ENCODE data around the gene TCEA2. TPM values are rescaled to one million over a fixed set of nuclear protein-coding genes. Genes with fewer than 3 reads are reported as not detected.

Gene TCEA2
- polyA plus RNA-seq, 3 donors: 15.7 to 24.3 (median 16.0) TPM

- no peaks in the 10 kb centered on the region for H3K27me3 ChIP-seq (ENCODE audit: control insufficient read depth in 2 of 2, insufficient read depth in 2 of 2, low read length in 2 of 2)
- peaks cover 32 to 51% of the 10 kb centered on the region in 2 donors for H3K36me3 Mint-ChIP-seq
- H3K27ac ChIP-seq (ENCODE audit: low read depth in 1 of 2, low read length in 2 of 2): no peak overlapping the region
- H3K79me2 ChIP-seq (ENCODE audit: insufficient read depth, low read length): peaks cover 58% of the 10 kb centered on the region
- intact Hi-C loops (cut with micrococcal nuclease): no loop called here
- H3K4me2 ChIP-seq (replicated peaks; ENCODE audit: extremely low read depth, low read length, poor library complexity, severe bottlenecking): no peak overlapping the region
- H3K4me3 Mint-ChIP-seq: no peak overlapping the region
- peaks cover 29% of the 10 kb centered on the region for H3K4me1 Mint-ChIP-seq
- H3K9ac ChIP-seq (ENCODE audit: insufficient read depth, low read length, poor library complexity, severe bottlenecking): no peak overlapping the region
- peaks cover 43 to 46% of the 10 kb centered on the region in 2 donors for H3K36me3 ChIP-seq (replicated peaks in 1 of 2; ENCODE audit: control insufficient read depth in 1 of 2, insufficient read depth in 2 of 2, low read length in 2 of 2)
- H3K9me3 ChIP-seq (replicated peaks in 1 of 2; ENCODE audit: control insufficient read depth in 1 of 2, insufficient read depth in 1 of 2, low read length in 2 of 2): no peaks in the 10 kb centered on the region
- H2AFZ ChIP-seq (ENCODE audit: insufficient read depth, low read depth, low read length, poor library complexity, severe bottlenecking): no peak overlapping the region
- no peak overlapping the region for H3K4me3 ChIP-seq (replicated peaks in 1 of 3; ENCODE audit: low read depth in 2 of 3, low read length in 3 of 3)
- no peak for TF ChIP-seq CTCF (IDR thresholded peaks at IDR 0.05)
- H3K9me3 Mint-ChIP-seq: no peaks in the 10 kb centered on the region
- H3K27me3 Mint-ChIP-seq (ENCODE audit: low read depth in 3 of 3): no peaks in the 10 kb centered on the region
- peaks cover 100% of the 10 kb centered on the region for H4K20me1 ChIP-seq (ENCODE audit: insufficient read depth, low read length)
- no peak overlapping the region for H3K27ac Mint-ChIP-seq
- no peak for DNase-seq
- 88% methylated on average over 28 of the region's 28 CpGs for WGBS (ENCODE audit: insufficient coverage)
- H3K4me1 ChIP-seq (ENCODE audit: control insufficient read depth in 1 of 2, insufficient read depth in 2 of 2, low read length in 2 of 2): peaks cover 21 to 45% of the 10 kb centered on the region in 2 donors
Measured at GRCh38 chr20:64074184-64074789, 11.3 kb downstream of the TCEA2 start.

- TF ChIP-seq CTCF (IDR thresholded peaks at IDR 0.05): no peak
- peaks cover 29% of the 10 kb centered on the region for H3K4me1 Mint-ChIP-seq
- Histone ChIP-seq H3K27ac (ENCODE audit: low read depth in 1 of 2, low read length in 2 of 2) (peak overlapping the region; percentile 2 to 48), H3K9ac (ENCODE audit: insufficient read depth, low read length, poor library complexity, severe bottlenecking) (no peak overlapping the region), H3K4me3 (replicated peaks in 1 of 3; ENCODE audit: low read depth in 2 of 3, low read length in 3 of 3) (no peak overlapping the region), H2AFZ (ENCODE audit: insufficient read depth, low read depth, low read length, poor library complexity, severe bottlenecking) (no peak overlapping the region), H3K79me2 (ENCODE audit: insufficient read depth, low read length) (peaks cover 60% of the 10 kb centered on the region), H3K4me2 (replicated peaks; ENCODE audit: extremely low read depth, low read length, poor library complexity, severe bottlenecking) (peak overlapping the region; percentile 44), H3K36me3 (replicated peaks in 1 of 2; ENCODE audit: control insufficient read depth in 1 of 2, insufficient read depth in 2 of 2, low read length in 2 of 2) (peaks cover 43 to 46% of the 10 kb centered on the region in 2 donors), H3K4me1 (ENCODE audit: control insufficient read depth in 1 of 2, insufficient read depth in 2 of 2, low read length in 2 of 2) (peaks cover 21 to 45% of the 10 kb centered on the region in 2 donors), H4K20me1 (ENCODE audit: insufficient read depth, low read length) (peaks cover 95% of the 10 kb centered on the region), H3K9me3 (replicated peaks in 1 of 2; ENCODE audit: control insufficient read depth in 1 of 2, insufficient read depth in 1 of 2, low read length in 2 of 2) (no peaks in the 10 kb centered on the region), H3K27me3 (ENCODE audit: control insufficient read depth in 2 of 2, insufficient read depth in 2 of 2, low read length in 2 of 2) (no peaks in the 10 kb centered on the region)
- DNase-seq: no peak
- H3K4me3 Mint-ChIP-seq: no peak overlapping the region
- H3K27ac Mint-ChIP-seq: peak overlapping the region in 1 of 7 donors; percentile 36
- H3K27me3 Mint-ChIP-seq (ENCODE audit: low read depth in 3 of 3): no peaks in the 10 kb centered on the region
- 94% methylated on average over 8 of the region's 8 CpGs for WGBS (ENCODE audit: insufficient coverage)
- peaks cover 32 to 51% of the 10 kb centered on the region in 2 donors for H3K36me3 Mint-ChIP-seq
- intact Hi-C loops (cut with micrococcal nuclease): no loop called here
- no peaks in the 10 kb centered on the region for H3K9me3 Mint-ChIP-seq
Measured at GRCh38 chr20:64074963-64075362, 12.0 kb downstream of the TCEA2 start.

Data from CD14-positive monocyte (primary cell).